OCI-LY3 (cell line): ENCODE data around the gene LGALS1.

ENCODE experiments used
- EZH2phosphoT487 ChIP-seq: fragments of 200-600 bp; shearing (Covaris generic); IDR thresholded peaks from 2 replicates; pipeline ENCODE4 v1.6.1; 2018; ENCODE audit warnings: antibody characterized with exemption, mixed run types, low read depth
- TF ChIP-seq, protein P1 (sequence below): fragments of 200-600, 300-600 bp; sonication (generic); IDR thresholded peaks from 2 replicates; pipeline ENCODE4 v1.5.1; 2014; ENCODE audit warnings: antibody characterized with exemption, low read length, low read depth

DNA sequence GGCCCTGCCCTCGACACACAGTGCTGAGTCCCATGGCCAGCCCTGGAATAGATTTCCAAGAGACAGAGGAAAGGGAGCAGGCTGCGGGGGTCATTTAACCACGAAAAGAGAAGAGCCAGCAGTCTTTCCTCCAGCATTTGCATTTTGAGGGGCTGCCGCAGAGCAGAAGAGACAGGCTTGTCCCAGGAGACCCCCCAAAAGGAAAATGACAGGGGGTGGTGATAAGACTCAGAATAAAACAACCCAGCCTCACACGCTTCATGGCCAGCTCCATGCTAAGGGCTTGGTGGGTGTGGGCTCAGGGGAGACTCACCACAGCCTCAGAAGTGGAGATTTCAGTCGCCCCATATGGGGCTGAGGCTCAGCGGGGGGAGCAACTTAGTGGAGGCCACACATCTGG lies 38.3 kb downstream of the LGALS1 start:
- TF ChIP-seq, protein P1, sequence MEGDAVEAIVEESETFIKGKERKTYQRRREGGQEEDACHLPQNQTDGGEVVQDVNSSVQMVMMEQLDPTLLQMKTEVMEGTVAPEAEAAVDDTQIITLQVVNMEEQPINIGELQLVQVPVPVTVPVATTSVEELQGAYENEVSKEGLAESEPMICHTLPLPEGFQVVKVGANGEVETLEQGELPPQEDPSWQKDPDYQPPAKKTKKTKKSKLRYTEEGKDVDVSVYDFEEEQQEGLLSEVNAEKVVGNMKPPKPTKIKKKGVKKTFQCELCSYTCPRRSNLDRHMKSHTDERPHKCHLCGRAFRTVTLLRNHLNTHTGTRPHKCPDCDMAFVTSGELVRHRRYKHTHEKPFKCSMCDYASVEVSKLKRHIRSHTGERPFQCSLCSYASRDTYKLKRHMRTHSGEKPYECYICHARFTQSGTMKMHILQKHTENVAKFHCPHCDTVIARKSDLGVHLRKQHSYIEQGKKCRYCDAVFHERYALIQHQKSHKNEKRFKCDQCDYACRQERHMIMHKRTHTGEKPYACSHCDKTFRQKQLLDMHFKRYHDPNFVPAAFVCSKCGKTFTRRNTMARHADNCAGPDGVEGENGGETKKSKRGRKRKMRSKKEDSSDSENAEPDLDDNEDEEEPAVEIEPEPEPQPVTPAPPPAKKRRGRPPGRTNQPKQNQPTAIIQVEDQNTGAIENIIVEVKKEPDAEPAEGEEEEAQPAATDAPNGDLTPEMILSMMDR, result no peak
- no peak for TF ChIP-seq EZH2phosphoT487
